Smooth muscle cell (in vitro differentiated cells): ENCODE results near the gene CAMTA2. TPM values are rescaled to one million over a fixed set of nuclear protein-coding genes. Genes with fewer than 3 reads are reported as not detected.

Experiments used
- DNase-seq: peaks from one replicate; lab custom pipeline; 2025; ENCODE audit not compliant: unreplicated experiment; lab: John Stamatoyannopoulos, UW
- H2AFZ ChIP-seq: fragments of 200-600 bp; sonication (generic); 2 replicates; pipeline ENCODE4 v1.6.0; 2016; ENCODE audit warnings: antibody characterized with exemption, low read depth, mild to moderate bottlenecking
- H3F3A ChIP-seq: fragments of 200-600 bp; sonication (generic); 2 replicates; pipeline ENCODE4 v1.6.0; 2017; ENCODE audit warnings: antibody characterized with exemption, low read depth
- H3K27ac ChIP-seq: fragments of 200-600 bp; sonication (generic); 2 replicates; pipeline ENCODE4 v1.5.1; 2016; ENCODE audit warnings: low read depth, mild to moderate bottlenecking
- H3K27me3 ChIP-seq: fragments of 200-600 bp; sonication (generic); 2 replicates; pipeline ENCODE4 v1.6.1; 2016; ENCODE audit warnings: low read depth, mild to moderate bottlenecking
- H3K36me3 ChIP-seq: fragments of 200-600 bp; sonication (generic); 2 replicates; pipeline ENCODE4 v1.5.1; 2016; ENCODE audit warnings: low read depth
- H3K4me1 ChIP-seq: fragments of 200-600 bp; sonication (generic); 2 replicates; pipeline ENCODE4 v1.5.1; 2016; ENCODE audit warnings: low read depth
- H3K4me2 ChIP-seq: fragments of 200-600 bp; sonication (generic); 2 replicates; pipeline ENCODE4 v1.6.0; 2016; ENCODE audit warnings: mild to moderate bottlenecking
- H3K4me3 ChIP-seq: fragments of 200-600 bp; sonication (generic); 2 replicates; pipeline ENCODE4 v1.5.1; 2016; ENCODE audit warnings: mild to moderate bottlenecking
- H3K79me2 ChIP-seq: fragments of 200-600 bp; sonication (generic); 2 replicates; pipeline ENCODE4 v1.6.0; 2016; ENCODE audit warnings: low read depth, mild to moderate bottlenecking
- H3K9ac ChIP-seq: fragments of 200-600 bp; sonication (generic); 2 replicates; pipeline ENCODE4 v1.6.0; 2016; ENCODE audit warnings: low read depth
- H3K9me3 ChIP-seq: fragments of 200-600 bp; sonication (generic); replicated peaks from 2 replicates; pipeline ENCODE4 v1.5.1; 2016; ENCODE audit warnings: low read depth
- H4K20me1 ChIP-seq: fragments of 200-600 bp; sonication (generic); 2 replicates; pipeline ENCODE4 v1.6.0; 2016; ENCODE audit warnings: low read depth
- CTCF ChIP-seq: fragments of 200-600 bp; sonication (generic); IDR thresholded peaks from 2 replicates; pipeline ENCODE4 v1.5.1; 2017; ENCODE audit warnings: borderline replicate concordance, mild to moderate bottlenecking, antibody characterized with exemption; ENCODE audit not compliant: insufficient read depth, poor library complexity, severe bottlenecking
- WGBS: methylation state at CpG from one replicate; pipeline ENCODE4 v1.1.7; 2016; ENCODE audit warnings: low lambda C conversion rate; 5-methylcytosine and 5-hydroxymethylcytosine counted together
- polyA plus RNA-seq: library from polyadenylated mRNA; unstranded; fragments of >200 nt; fragmentation: Nextera tagmentation; extraction: Ambion mirVana; gene quantifications from 2 replicates; pipeline ENCODE4 v1.2.1, GENCODE V29; 2016
- total RNA-seq: library from RNA; depleted of rRNA; stranded (reverse); fragments of >200 nt; gene quantifications from 2 replicates; pipeline ENCODE4 v1.2.3, GENCODE V29; 2014

Gene CAMTA2
- total and polyA plus RNA-seq, 2 experiments from 2014 or later = 5.1 to 26.2 TPM

- peak overlapping the region; percentile 94 for H3K9ac ChIP-seq
- TF ChIP-seq CTCF = no peak
- H3K27me3 ChIP-seq = no peaks in the 10 kb centered on the region
- H2AFZ ChIP-seq = no peak overlapping the region
- H3K9me3 ChIP-seq = no peaks in the 10 kb centered on the region
- H3K27ac ChIP-seq = peak overlapping the region; percentile 96
- H4K20me1 ChIP-seq = peaks cover 40% of the 10 kb centered on the region
- peaks cover 45% of the 10 kb centered on the region for H3F3A ChIP-seq
- DNase-seq = no peak
- H3K4me3 ChIP-seq = peak overlapping the region; percentile 96
- WGBS = 57% methylated on average over 16 of the region's 16 CpGs
- peak overlapping the region; percentile 90 for H3K4me2 ChIP-seq
- H3K36me3 ChIP-seq = no peaks in the 10 kb centered on the region
- H3K79me2 ChIP-seq = peaks cover 60% of the 10 kb centered on the region
- H3K4me1 ChIP-seq = peaks cover 28% of the 10 kb centered on the region
Observed at GRCh38 chr17:4946312-4946976, 41.0 kb downstream of the CAMTA2 start.

GRCh38 chr17:4945944-4946280 lies 41.6 kb downstream of the CAMTA2 start:
- 63% methylated on average over 4 of the region's 4 CpGs for WGBS
- peaks cover 65% of the 10 kb centered on the region for H3K79me2 ChIP-seq
- peak overlapping the region; percentile 96 for H3K27ac ChIP-seq
- peaks cover 28% of the 10 kb centered on the region for H3K4me1 ChIP-seq
- H3F3A ChIP-seq = peaks cover 42% of the 10 kb centered on the region
- no peaks in the 10 kb centered on the region for H3K9me3 ChIP-seq
- peaks cover 40% of the 10 kb centered on the region for H4K20me1 ChIP-seq
- H2AFZ ChIP-seq = no peak overlapping the region
- H3K4me2 ChIP-seq = peak overlapping the region; percentile 90
- no peak for TF ChIP-seq CTCF
- no peaks in the 10 kb centered on the region for H3K36me3 ChIP-seq
- no peak for DNase-seq
- peak overlapping the region; percentile 94 for H3K9ac ChIP-seq
- H3K4me3 ChIP-seq = peak overlapping the region; percentile 96
- no peaks in the 10 kb centered on the region for H3K27me3 ChIP-seq

- no peaks in the 10 kb centered on the region for H3K9me3 ChIP-seq
- peaks cover 67% of the 10 kb centered on the region for H3K79me2 ChIP-seq
- no peaks in the 10 kb centered on the region for H3K27me3 ChIP-seq
- no peak overlapping the region for H3K4me3 ChIP-seq
- peaks cover 40% of the 10 kb centered on the region for H4K20me1 ChIP-seq
- peak overlapping the region; percentile 94 for H3K9ac ChIP-seq
- DNase-seq = peak; percentile 22
- peak overlapping the region; percentile 90 for H3K4me2 ChIP-seq
- no peaks in the 10 kb centered on the region for H3K36me3 ChIP-seq
- H3K4me1 ChIP-seq = peaks cover 23% of the 10 kb centered on the region
- 62% methylated on average over 7 of the region's 7 CpGs for WGBS
- no peak overlapping the region for H2AFZ ChIP-seq
- TF ChIP-seq CTCF = no peak
- peaks cover 42% of the 10 kb centered on the region for H3F3A ChIP-seq
- H3K27ac ChIP-seq = peak overlapping the region; percentile 96
Observed at GRCh38 chr17:4945176-4945943, 42.1 kb downstream of the CAMTA2 start.
